ENCODE results near the gene ZNF32. TPM values are rescaled to one million over a fixed set of nuclear protein-coding genes. Genes with fewer than 3 reads are reported as not detected.
"Not testable (repeated sequence)": the region's sequence is repeated elsewhere in the genome, so short reads cannot be mapped to it uniquely, and the experiment has no call there.

Gene ZNF32
- total and polyA plus RNA-seq, 11 donors = 32.8 to 78.2 (median 42.4) TPM

DNA sequence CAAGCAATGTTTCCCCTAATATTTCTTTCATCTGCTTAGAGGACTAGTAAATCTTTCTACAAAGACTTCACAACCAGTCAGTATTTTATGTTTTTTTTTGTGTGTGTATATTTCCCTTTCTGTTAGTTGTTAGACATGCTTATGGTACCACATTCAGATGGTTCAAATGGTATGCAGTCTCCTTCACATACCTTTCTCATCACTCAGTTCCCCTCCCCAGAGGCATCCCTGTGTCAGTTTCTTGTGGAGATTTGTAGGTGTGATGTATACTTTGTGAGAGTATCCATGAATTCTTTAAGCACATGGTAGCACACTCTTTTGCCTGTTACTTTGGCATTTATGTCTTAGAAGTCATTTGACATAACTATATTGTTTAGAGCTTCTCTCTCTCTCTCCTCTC is 38.0 kb downstream of the ZNF32 start:
- Histone ChIP-seq H3K27me3 (no peaks in the 10 kb centered on the region), H3K9me3 (peaks cover 0 to 10% (median 0%) of the 10 kb centered on the region in 12 donors), H3K4me3 (no peak overlapping the region), H3K36me3 (peaks cover 0 to 24% (median 16%) of the 10 kb centered on the region in 9 donors), H3K27ac (no peak overlapping the region), H3K4me1 (peaks cover 0 to 14% (median 7%) of the 10 kb centered on the region in 12 donors)
- no peak for DNase-seq
- no peak for ATAC-seq
- TF ChIP-seq CTCF (IDR thresholded peaks at IDR 0.05) (no peak), POLR2A (IDR thresholded peaks at IDR 0.05) (no peak)
- intact Hi-C loops (cut with DNase I) = no loop called here

- Histone ChIP-seq H3K27ac (peak overlapping the region in 2 of 12 donors; percentile 55 to 69), H3K27me3 (no peaks in the 10 kb centered on the region), H3K36me3 (peaks cover 0 to 14% (median 6%) of the 10 kb centered on the region in 9 donors), H3K9me3 (no peaks in the 10 kb centered on the region), H3K4me3 (peak overlapping the region in 9 of 12 donors; percentile 66 to 97 (median 86)), H3K4me1 (peaks cover 0 to 14% (median 7%) of the 10 kb centered on the region in 12 donors)
- ATAC-seq (no peak), DNase-seq (no peak)
- no peak for TF ChIP-seq CTCF (IDR thresholded peaks at IDR 0.05)
- no peak for TF ChIP-seq POLR2A (IDR thresholded peaks at IDR 0.05)
- intact Hi-C loops (cut with DNase I) = no loop called here
- 82 to 91% (median 89%) methylated on average over 10 of the region's 10 CpGs for WGBS, 4 donors
Measured at GRCh38 chr10:43607199-43607573, 41.5 kb downstream of the ZNF32 start.

- DNase-seq = peak; percentile 72 to 89 (median 80)
- Histone ChIP-seq H3K4me3 (peak within 1 kb of the TSS; percentile 66 to 97 (median 80)), H3K9me3 (no peaks in the 10 kb centered on the region), H3K27ac (peak within 1 kb of the TSS in 9 of 12 donors; percentile 46 to 79 (median 62)), H3K36me3 (peaks cover 0 to 12% (median 6%) of the 10 kb centered on the region in 9 donors), H3K27me3 (no peaks in the 10 kb centered on the region), H3K4me1 (peaks cover 0 to 14% (median 7%) of the 10 kb centered on the region in 12 donors)
- ATAC-seq = peak; percentile 89 to 98 (median 97)
- peak in 1 of 2 donors; percentile 38 for TF ChIP-seq POLR2A (IDR thresholded peaks at IDR 0.05)
- peak in 4 of 12 donors; percentile 11 to 30 (median 24) for TF ChIP-seq CTCF (IDR thresholded peaks at IDR 0.05)
- 4 to 11% (median 4%) methylated on average over 14 to 58 of the region's 58 CpGs for WGBS, 4 donors
- intact Hi-C loops (cut with DNase I) = no loop called here
Measured at GRCh38 chr10:43606323-43607198, 42.1 kb downstream of the ZNF32 start, which contains the start of gene ZNF485. ZNF485 (plus strand) TSS chr10:43606438; CDS start chr10:43607051, 613 bp downstream.

DNA sequence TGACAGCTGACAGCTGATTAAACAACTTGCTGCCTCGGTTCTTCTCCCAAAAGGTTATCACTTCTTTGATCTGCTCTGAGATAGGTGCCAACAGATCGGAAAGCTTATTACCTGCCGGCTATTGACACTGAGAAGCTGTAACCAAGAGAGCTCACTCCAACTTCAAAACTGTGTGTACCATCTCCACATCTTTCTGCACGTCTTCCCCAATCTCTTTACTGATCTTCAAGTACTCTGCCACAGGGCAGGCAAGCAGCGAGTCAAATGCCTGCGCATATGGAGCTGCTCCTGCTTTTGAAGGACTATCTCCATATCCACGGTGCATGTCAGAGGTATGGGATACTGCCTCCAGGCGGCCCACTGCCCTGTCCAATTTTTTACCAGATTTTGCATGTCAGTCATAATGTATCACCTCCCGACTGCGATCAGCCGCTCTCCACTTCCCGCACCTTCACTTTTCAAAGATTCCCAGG is 42.8 kb downstream of the ZNF32 start:
- peak overlapping the region in 11 of 12 donors; percentile 66 to 97 (median 80) for H3K4me3 ChIP-seq
- peak overlapping the region in 3 of 12 donors; percentile 46 to 79 (median 65) for H3K27ac ChIP-seq
- intact Hi-C loops (cut with DNase I) = no loop called here
- TF ChIP-seq POLR2A (IDR thresholded peaks at IDR 0.05) (no peak), CTCF (IDR thresholded peaks at IDR 0.05) (no peak)
- DNase-seq (no peak), ATAC-seq (peak in 3 of 4 donors; percentile 40 to 47 (median 44))
- H3K4me1 ChIP-seq = peaks cover 0 to 14% (median 7%) of the 10 kb centered on the region in 12 donors
- 46 to 52% (median 48%) methylated on average over 12 of the region's 12 CpGs for WGBS, 4 donors
- no peaks in the 10 kb centered on the region for H3K9me3 ChIP-seq
- no peaks in the 10 kb centered on the region for H3K27me3 ChIP-seq
- peaks cover 0 to 9% (median 4%) of the 10 kb centered on the region in 9 donors for H3K36me3 ChIP-seq

DNA sequence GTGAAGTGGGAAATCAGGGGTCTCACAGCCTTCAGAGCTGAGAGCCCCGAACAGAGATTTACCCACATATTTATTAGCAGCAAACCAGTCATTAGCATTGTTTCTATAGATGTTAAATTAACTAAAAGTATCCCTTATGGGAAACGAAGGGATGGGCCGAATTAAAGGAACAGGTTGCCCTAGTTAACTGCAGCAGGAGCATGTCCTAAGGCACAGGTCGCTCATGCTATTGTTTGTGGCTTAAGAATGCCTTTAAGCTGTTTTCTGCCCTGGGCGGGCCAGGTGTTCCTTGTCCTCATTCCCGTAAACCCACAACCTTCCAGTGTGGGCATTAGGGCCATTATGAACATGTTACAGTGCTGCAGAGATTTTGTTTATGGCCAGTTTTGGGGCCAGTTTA is 47.1 kb downstream of the ZNF32 start:
- H3K4me1 ChIP-seq = peaks cover 0 to 11% (median 2%) of the 10 kb centered on the region in 12 donors
- intact Hi-C loops (cut with DNase I); H3K27me3 ChIP-seq; H3K27ac ChIP-seq; H3K4me3 ChIP-seq; H3K36me3 ChIP-seq; DNase-seq; H3K9me3 ChIP-seq; ATAC-seq: not testable (repeated sequence)
- 88 to 97% (median 91%) methylated on average over 6 of the region's 6 CpGs for WGBS, 4 donors
